Activated naive CD4-positive, alpha-beta T cell treated with anti-CD3 and anti-CD28 coated beads, Interleukin-2, amount 50 U/mL, for 72 hours (primary cell): ENCODE results near the gene JOSD2. TPM values are rescaled to one million over a fixed set of nuclear protein-coding genes. Genes with fewer than 3 reads are reported as not detected.
"Not testable (repeated sequence)": the region's sequence is repeated elsewhere in the genome, so short reads cannot be mapped to it uniquely, and the experiment has no call there.

ENCODE experiments used
- ATAC-seq, 2 donors: fragments of 150-1000 bp; cut with Tn5 transposase; 2 replicates each; pipeline ENCODE4 v1.10.0; 2021; ENCODE audit warnings: mild to moderate bottlenecking in 2 of 2, moderate library complexity in 2 of 2
- DNase-seq, 2 donors: peaks; one replicate each; pipeline ENCODE4 v3.0.0; 2021 to 2022; ENCODE audit warnings: low spot score in 2 of 2
- H3K27ac Mint-ChIP-seq, 2 donors: one replicate each; pipeline ENCODE4 v1.8.0; 2022; ENCODE audit warnings: mild to moderate bottlenecking in 2 of 2, mixed read lengths in 2 of 2
- H3K36me3 Mint-ChIP-seq, 2 donors: one replicate each; pipeline ENCODE4 v1.8.0; 2022; ENCODE audit warnings: mixed read lengths in 2 of 2
- H3K9me3 Mint-ChIP-seq, 2 donors: one replicate each; pipeline ENCODE4 v1.8.0; 2022; ENCODE audit warnings: mixed read lengths in 2 of 2
- total RNA-seq, 2 donors: library from RNA; stranded (reverse); gene quantifications; one replicate each; pipeline ENCODE4 v1.2.3, GENCODE V29; 2022

The JOSD2 gene
- total RNA-seq, 2 donors from 2014 or later = 27.6 to 29.5 TPM

DNA sequence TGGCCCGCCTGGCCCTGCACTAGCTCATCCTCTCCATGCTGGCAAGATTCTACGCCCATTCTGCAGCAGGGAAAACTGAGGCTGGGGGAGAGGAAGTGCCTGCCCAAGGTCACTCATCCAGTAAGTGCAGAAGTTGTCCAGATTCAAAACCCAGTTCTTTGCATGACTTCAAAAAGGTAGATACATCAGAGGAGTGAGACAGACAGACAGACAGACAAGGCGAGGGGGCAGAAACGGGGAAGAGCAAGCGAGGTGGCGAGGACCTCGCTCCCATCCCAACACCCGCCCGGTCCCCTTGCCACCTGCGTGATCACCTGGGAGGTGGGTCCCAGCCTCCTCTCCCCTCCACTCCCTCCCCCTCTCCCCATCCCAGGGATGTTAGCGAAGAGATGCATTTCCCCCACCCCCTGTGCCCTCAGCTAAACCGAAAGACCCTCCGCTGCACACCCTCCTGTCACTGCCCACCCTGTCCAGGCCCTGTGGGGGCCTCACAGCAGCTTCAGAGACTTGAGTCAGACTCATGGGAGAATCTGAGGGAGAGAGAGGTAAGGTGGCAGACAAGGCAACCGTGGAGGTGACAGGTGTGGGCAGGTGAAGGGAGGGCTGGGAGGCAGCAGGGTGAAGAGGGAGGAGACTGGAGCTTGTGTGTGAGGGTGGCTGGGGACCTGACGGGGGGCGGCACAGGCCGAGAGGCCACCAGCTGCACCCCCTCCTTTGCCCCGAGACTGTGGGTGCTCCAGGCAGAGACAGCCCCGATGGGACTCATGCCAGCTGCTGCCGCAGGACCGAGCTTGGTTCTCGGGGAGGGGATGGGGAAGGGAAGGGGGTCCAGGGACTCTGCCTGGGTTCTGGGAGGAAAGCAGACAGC is 38.3 kb upstream of the JOSD2 start:
- no peaks in the 10 kb centered on the region for H3K36me3 Mint-ChIP-seq
- no peaks in the 10 kb centered on the region for H3K9me3 Mint-ChIP-seq
- H3K27ac Mint-ChIP-seq = no peak overlapping the region
- ATAC-seq (no peak), DNase-seq (no peak)

DNA sequence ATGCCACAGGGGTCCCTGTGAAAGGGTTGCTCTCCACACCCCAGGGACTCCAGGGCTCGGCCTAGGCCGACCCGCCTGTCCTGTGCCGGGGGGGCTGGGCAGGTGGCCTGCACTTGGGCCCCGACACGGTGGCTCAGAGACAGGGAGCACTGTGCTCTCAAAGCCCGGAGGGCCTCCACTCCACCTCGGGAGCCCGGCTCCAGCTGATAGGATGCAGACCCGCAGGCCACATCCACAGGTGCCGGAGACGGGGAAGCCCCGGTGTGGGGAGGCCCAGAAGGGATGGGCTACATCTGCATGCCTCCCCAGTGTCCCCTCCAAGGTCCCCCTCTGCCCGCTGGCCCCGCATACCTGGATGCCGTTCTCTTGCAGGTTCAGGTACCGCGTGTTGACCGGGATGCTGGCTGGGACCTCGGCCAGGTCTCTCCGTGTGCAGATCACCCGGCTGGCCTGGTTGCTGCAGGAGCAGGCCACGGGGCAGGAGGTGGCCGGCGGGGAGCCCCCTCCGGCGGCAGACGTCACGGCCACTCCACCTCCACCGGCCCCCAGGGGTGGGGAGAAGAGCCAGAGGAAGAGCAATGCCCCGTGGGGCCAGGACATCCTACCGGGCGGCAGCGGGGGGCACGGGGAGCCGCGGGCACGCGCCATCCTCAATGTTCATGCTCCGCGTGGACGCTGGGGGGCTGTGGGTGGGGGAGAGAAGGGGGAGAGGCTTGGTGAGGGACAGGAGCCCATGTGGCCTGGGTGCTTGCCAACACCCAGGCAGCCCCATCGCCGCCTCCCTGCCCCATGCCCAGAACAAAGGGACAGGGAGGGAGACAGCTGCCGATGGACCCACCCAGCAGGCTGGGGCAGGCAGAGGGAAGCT is 37.4 kb upstream of the JOSD2 start:
- DNase-seq (no peak), ATAC-seq (no peak)
- Mint-ChIP-seq H3K9me3 (no peaks in the 10 kb centered on the region), H3K36me3 (no peaks in the 10 kb centered on the region), H3K27ac (no peak overlapping the region)

DNA sequence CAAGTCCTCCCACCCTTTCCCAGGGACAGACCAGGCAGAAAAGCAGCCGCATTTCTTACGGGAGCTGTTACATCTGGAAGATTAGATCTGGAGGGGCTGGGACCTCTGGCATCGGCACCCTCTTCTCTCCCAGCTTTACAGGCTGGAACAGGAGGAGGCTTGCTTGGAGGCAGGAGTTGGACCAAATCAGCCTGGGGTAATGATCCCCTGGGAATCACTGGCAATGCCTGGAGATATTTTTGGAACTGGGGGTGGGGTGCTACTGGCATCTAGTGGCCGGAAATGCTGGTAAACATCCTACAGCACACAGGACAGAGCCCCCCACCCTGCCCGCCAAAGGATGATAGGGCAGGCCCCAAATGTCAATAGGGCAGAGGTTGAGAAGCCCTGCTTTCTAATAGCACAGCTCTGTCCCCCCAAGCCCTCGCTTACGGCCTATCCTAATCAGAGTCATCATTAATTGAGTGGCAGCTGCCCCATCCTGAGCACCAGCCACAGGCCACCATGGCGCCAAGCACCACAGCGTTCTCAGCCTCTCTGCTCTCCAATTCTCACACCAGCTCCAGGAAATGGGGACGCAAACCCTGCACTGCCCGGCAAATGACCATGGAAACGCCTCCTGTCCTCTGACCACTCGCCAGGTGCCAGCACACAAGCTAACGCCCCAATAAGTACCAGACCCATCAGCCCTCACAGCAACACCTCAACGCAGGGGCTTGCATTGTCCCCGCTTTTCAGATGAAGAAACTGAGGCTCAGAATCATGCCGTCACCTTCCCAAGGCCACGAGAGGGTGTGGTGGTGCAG is 36.6 kb upstream of the JOSD2 start:
- Mint-ChIP-seq H3K36me3 (no peaks in the 10 kb centered on the region), H3K27ac (no peak overlapping the region), H3K9me3 (no peaks in the 10 kb centered on the region)
- DNase-seq (no peak), ATAC-seq (no peak)

DNA sequence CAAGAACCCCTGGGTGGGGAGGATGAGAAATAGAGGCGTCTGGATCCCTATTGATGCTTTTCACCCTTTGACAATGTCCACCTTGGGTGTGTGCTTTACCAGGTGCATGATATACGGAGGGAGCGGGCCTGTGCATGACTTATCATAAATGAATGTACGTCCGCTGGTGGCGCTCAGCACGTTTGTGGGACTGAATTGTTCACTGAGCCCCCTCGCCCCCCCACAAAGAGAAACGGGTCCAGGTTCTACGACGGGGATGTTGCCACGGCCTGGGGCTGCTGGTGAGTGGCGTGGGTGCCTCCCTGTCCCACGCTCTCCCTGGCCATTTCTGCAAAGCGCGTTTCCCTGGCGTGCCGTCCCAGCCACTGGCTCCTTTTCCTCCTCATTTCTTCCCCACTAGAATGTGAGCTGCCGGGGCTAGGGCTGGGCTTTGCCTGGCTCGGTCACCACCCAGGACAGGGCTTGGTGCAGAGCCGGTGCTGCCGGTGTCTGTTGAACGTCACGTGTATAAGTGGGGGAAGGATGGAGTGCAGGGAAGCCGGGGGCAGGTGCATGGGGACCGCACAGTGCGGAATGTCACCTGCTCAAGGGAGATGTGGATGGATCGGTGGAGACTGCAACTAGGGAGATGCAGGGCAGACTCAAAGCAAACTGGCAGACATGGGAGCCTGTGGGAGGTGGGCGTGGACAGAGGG is 35.7 kb upstream of the JOSD2 start:
- DNase-seq (no peak), ATAC-seq (no peak)
- Mint-ChIP-seq H3K27ac (no peak overlapping the region), H3K36me3 (no peaks in the 10 kb centered on the region), H3K9me3 (no peaks in the 10 kb centered on the region)

DNA sequence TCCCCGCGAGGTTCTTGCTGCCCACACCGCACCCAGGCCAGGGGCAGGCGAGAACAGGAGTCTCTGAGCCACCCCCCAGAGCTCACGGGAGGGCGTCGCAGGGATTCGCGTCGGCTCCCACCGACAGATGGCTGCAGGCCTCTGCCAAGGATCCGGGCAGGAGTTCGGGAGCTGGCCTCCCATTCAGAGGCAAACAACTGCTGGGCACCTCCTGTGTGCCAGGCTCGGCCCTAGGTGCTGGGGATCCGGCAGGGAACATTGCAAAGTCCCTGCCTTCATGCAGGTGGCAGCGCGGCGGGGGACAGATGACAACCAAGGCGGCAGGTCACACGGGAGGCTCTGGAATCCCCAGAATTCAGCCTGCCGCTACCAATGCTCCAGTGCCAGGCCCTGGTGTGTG is 32.0 kb upstream of the JOSD2 start:
- H3K36me3 Mint-ChIP-seq = no peaks in the 10 kb centered on the region
- DNase-seq (no peak), ATAC-seq (no peak)
- H3K27ac Mint-ChIP-seq = no peak overlapping the region
- H3K9me3 Mint-ChIP-seq = no peaks in the 10 kb centered on the region

DNA sequence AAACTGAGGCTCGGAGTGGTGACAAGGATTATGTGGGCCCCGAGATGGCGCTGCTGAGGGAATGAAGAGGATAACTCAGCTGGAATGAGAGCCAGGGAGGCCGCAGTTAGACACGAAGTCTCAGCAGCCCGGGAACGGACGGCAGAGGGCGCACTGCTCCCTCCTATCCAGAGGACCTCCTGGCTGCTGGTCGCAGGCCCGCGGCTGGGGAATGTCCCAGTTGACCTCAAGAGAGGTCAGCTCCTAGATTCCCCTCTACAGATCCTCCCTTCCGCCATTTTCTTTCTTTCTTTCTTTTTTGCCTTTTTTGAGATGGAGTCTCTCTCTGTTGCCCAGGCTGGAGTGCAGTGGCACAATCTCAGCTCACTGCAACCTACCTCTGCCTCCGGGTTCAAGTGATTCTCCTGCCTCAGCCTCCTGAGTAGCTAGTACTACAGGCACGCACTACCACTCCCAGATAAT is 26.8 kb upstream of the JOSD2 start:
- Mint-ChIP-seq H3K36me3 (peaks cover 5 to 7% of the 10 kb centered on the region in 2 donors), H3K9me3 (peaks cover 8% of the 10 kb centered on the region in 2 donors), H3K27ac (no peak overlapping the region)
- DNase-seq (peak; percentile 67 to 76), ATAC-seq (peak; percentile 81 to 89)

DNA sequence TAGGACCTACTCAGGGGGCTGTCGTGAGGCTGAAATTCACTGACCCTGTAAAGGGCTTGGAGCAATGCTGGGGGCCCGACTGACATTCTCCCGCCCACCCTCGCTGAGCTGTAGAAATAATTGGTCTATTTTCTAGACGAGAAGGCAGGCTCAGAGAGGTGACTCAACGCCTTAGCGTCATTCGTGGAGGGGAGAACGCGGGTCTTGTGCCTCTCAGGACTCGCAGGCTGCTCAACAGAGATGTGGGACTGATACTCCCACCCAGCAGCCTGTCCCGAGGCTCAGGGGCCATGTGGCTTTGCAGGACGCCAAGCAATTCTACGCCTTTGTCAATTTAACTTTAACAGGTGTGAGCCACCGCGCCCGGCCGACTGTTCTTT is 26.3 kb upstream of the JOSD2 start:
- H3K36me3 Mint-ChIP-seq = peaks cover 10 to 12% of the 10 kb centered on the region in 2 donors
- no peak overlapping the region for H3K27ac Mint-ChIP-seq
- peaks cover 13% of the 10 kb centered on the region in 2 donors for H3K9me3 Mint-ChIP-seq
- DNase-seq = no peak
- no peak for ATAC-seq

DNA sequence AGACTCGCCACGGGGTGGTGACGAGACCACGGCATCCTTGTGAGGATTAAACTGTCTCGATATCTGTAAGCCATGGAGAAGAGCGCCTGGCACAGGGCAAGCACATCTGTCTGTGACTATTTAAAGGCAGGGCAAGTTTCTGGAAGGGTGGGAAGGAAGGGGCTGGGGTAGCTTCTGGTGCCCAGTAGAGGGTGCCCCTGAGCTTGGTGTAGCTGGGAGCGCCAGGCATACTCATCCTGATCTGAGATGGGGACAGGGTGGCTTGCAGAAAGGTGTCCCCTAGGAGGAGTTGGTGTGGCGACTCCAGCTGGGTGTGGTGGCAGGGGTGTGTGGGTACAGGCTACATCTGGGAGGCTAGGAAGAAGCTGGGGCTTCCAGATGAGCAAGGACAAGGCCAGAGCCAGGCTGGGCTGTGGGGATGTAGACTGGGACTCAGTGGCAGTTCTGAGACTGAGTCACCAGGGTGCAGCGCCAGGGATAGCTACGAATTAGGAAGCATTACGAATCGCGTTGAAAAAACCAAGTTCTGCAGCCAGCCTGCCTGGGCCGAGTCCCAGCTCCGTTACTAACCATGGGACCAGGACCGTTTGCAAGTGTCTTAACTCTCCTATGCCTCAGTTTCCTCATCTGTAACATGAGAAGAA is 25.8 kb upstream of the JOSD2 start:
- no peak for DNase-seq
- Mint-ChIP-seq H3K36me3 (peaks cover 10 to 14% of the 10 kb centered on the region in 2 donors), H3K9me3 (peaks cover 14 to 15% of the 10 kb centered on the region in 2 donors), H3K27ac (no peak overlapping the region)
- no peak for ATAC-seq

DNA sequence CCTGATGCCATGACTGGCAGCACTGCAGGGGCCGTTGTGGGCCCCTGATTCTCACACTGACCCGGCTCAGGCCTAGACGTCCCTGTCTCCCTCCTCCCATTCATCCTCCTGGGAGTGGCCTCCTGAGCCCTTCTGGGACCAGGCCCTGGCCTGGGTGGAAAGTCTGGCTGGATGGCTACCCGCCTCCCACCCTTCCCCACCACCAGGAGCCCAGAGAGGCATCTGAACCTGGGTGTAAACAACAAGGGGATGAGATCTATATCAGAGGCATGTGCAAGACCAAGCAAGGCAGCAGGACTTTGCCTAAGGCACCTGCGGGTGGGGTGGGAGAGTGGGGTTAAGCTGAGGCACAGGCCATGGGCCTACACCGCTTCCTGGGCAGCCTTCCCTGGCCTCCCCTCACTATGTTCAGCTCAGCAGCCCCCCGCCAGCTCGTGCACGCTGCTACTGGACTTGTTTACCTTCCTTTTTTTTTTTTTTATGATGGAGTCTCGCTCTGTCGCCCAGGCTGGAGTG is 24.7 kb upstream of the JOSD2 start:
- peaks cover 10 to 14% of the 10 kb centered on the region in 2 donors for H3K36me3 Mint-ChIP-seq
- ATAC-seq (no peak), DNase-seq (no peak)
- no peak overlapping the region for H3K27ac Mint-ChIP-seq
- H3K9me3 Mint-ChIP-seq = peaks cover 14 to 15% of the 10 kb centered on the region in 2 donors

DNA sequence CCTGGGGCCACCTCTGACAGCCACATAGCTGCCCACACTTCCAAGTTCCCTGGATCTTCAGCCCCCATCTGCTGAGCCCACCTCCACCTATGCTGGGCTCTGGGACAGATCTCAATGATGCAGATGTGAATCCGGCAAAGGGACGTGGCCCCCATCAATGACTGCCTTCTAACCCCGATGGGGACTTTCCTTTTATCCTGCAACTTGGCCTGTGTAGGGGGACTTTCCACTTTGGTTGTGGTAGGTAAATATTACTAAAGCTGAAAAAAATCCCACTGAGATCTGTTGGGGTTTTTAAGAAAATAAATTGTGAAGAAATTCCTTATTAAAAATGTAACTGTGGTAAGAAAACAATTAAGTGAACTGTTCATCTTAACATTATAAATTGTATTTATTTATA is 23.5 kb upstream of the JOSD2 start:
- DNase-seq (no peak), ATAC-seq (no peak)
- H3K27ac Mint-ChIP-seq = no peak overlapping the region
- peaks cover 10 to 14% of the 10 kb centered on the region in 2 donors for H3K36me3 Mint-ChIP-seq
- peaks cover 14 to 15% of the 10 kb centered on the region in 2 donors for H3K9me3 Mint-ChIP-seq

DNA sequence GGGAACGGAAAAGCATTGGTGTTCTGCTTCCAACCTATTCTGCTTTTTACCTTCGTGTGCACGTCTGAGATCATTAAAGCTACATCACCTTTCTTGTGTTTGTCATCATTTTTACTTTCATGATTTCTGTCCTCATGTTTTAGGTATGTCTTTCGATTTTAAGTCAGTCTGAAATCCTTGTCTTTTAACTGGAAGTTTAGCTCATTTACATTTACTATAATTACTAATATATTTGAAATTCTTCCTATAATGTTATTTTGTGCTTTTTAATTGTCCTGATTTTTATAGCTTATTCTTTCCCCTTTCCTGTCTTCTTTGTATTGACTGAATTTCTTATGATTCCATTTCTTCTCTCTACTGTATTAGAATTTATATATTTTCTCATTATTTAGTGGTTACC is 22.0 kb upstream of the JOSD2 start:
- Mint-ChIP-seq H3K9me3 (peaks cover 14 to 15% of the 10 kb centered on the region in 2 donors), H3K36me3 (peaks cover 10 to 14% of the 10 kb centered on the region in 2 donors), H3K27ac (no peak overlapping the region)
- DNase-seq (no peak), ATAC-seq (no peak)

DNA sequence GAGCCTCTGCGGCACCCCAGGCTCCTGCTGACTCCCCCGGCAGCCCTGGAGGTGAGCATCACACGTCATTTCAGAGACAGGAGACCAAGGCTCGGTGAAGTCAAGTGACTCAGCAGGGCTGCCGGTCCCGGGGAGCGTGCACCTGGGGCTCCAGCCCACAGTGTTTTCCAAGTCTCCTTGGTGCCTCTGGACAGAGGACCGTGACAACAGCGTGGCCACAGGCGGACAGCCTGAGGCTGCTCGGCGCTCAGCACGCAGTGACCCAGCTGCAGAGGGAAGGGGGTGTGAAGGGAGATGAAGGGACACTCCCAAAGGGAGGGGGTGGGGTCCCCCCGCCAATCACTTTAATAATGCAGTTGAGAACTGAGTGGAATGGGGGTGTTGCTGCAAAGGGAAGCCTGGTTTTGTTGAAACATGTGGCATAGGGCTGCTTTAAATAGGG is 20.2 kb upstream of the JOSD2 start:
- Mint-ChIP-seq H3K36me3 (peaks cover 10 to 14% of the 10 kb centered on the region in 2 donors), H3K9me3 (peaks cover 14 to 15% of the 10 kb centered on the region in 2 donors), H3K27ac (no peak overlapping the region)
- DNase-seq (no peak), ATAC-seq (no peak)

DNA sequence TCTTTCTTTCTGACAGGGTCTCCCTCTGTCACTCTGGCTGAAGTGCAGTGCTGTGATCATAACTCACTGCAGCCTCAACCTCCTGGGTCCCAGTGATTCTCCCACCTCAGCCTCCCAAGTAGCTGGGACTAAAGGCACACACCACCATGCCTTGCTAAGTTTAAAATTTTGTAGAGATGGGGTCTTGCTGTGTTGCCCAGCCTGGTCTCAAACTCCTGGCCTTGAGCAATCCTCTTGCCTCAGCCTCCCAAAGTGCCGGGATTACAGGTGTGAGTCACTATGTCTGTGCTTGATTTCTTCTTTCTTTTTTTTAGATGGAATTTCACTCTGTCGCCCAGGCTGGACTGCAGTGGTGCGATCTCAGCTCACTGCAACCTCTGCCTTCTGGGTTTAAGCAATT is 17.1 kb upstream of the JOSD2 start:
- H3K27ac Mint-ChIP-seq, H3K36me3 Mint-ChIP-seq, DNase-seq, H3K9me3 Mint-ChIP-seq, ATAC-seq: not testable (repeated sequence)

DNA sequence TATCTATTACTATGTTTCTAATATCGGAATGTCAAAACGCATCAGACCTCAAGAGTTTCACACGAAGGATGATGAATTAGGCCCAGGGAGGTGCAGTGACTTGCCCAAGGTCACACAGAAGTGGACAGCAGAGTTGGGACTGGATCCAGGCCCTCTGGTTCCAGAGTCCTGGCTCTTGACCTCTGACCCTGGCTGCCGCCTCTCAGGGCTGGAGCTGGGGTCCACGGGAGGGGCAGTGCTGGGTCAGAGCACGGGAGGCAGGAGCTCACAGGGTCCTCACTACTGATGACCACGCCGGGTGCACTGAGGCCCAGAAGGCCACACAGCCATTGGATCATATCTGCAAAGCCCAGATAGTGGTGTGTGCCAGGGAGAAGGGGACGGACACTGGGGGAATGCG is 11.9 kb upstream of the JOSD2 start:
- H3K27ac Mint-ChIP-seq = peak overlapping the region in 1 of 2 donors; percentile 48
- ATAC-seq (no peak), DNase-seq (no peak)
- no peaks in the 10 kb centered on the region for H3K9me3 Mint-ChIP-seq
- H3K36me3 Mint-ChIP-seq = no peaks in the 10 kb centered on the region

DNA sequence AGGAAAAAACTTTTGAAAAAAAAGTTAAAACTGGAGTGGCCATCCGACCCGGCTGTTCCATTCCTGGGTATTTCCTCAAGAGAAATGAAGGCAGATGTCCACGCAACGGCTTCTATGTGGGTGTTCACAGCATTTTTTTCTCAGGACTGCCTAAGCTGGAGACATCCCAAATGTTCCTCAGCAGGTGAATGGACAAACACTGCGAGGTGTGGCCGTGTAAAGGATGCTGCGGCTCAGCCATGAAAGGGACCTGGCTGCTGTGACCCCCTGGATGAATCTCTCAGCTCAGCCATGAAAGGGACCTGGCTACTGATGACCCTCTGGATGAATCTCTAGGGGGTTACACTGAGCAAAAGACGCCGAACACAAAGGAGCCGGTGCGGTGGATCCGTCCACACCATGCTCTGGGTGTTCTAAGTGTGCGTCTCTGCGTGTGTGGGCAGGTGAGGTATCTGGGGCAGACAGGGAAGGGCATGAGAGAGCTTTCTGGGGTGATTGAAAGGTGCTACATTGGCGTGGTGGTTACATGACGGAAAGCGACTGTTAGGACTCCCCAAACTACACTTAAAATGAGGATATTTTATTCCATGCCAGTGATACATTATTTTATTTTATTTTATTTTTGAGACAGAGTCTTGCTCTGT is 10.0 kb upstream of the JOSD2 start:
- no peaks in the 10 kb centered on the region for H3K36me3 Mint-ChIP-seq
- no peaks in the 10 kb centered on the region for H3K9me3 Mint-ChIP-seq
- DNase-seq = no peak
- H3K27ac Mint-ChIP-seq = no peak overlapping the region
- no peak for ATAC-seq
